GM12873 (cell line): ENCODE measurements around the gene SLC4A2.
A peak's percentile ranks its signal among the peaks of the same experiment; 100 is the strongest.

Source experiments
- CTCF ChIP-seq: IDR thresholded peaks from 2 replicates; pipeline ENCODE4 v1.5.1; 2012; ENCODE audit warnings: low read depth, mild to moderate bottlenecking, moderate library complexity, low read length, control low read depth; ENCODE audit not compliant: insufficient read depth; ENCODE audit errors: missing control alignments

The SLC4A2 gene

GRCh38 chr7:151110236-151110940 lies 51.0 kb downstream of the SLC4A2 start:
- TF ChIP-seq CTCF = no peak

GRCh38 chr7:151110941-151111645 lies 51.7 kb downstream of the SLC4A2 start:
- peak; percentile 89 for TF ChIP-seq CTCF

GRCh38 chr7:151113344-151114150 lies 54.2 kb downstream of the SLC4A2 start:
- no peak for TF ChIP-seq CTCF

GRCh38 chr7:151114151-151115090 lies 55.0 kb downstream of the SLC4A2 start:
- no peak for TF ChIP-seq CTCF

GRCh38 chr7:151115121-151115835 lies 55.9 kb downstream of the SLC4A2 start:
- TF ChIP-seq CTCF = no peak

GRCh38 chr7:151115836-151116418 lies 56.5 kb downstream of the SLC4A2 start:
- TF ChIP-seq CTCF = no peak
